Measurements from ENCODE around the gene IQCF6. TPM values are rescaled to one million over a fixed set of nuclear protein-coding genes. Genes with fewer than 3 reads are reported as not detected.

Gene IQCF6
- not detected for total RNA-seq
- not detected for polyA plus RNA-seq

DNA sequence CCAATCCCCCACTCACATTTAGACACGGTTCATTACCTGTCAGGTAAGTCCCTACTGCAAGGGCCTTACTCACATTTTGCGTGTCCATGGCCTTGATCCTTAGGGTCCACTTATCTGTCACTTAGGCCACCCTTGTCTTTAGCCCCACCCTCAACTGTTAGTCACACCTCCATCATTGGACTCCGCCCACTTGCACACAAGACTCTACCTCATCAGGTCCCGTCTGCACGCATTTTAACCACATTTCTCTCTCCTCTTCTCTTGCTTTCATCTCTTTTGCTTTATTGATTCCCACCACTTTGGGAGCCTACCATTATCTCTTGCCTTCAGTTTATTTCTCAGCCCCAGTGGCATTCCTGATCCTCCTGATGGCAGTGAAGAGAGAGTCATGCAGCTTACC is at the start of gene IQCF6:
TSS of gene IQCF6 (minus strand) at position 101 of the 400 bp plus-strand sequence. CDS start at position 88, 13 bp downstream.
- Histone ChIP-seq H3K4me1 (ENCODE audit: control insufficient read depth, insufficient read depth, low read length, poor library complexity, severe bottlenecking) (no peaks in the 10 kb centered on the region), H3K27me3 (ENCODE audit: control insufficient read depth, insufficient read depth, low read length) (peaks cover 11% of the 10 kb centered on the region), H3K9me3 (ENCODE audit: control insufficient read depth in 2 of 2, low read length in 2 of 2) (no peaks in the 10 kb centered on the region), H3K27ac (ENCODE audit: insufficient read depth, low read length, poor library complexity, severe bottlenecking) (no peak within 1 kb of the TSS), H3K36me3 (ENCODE audit: control insufficient read depth, insufficient read depth, low read length) (no peaks in the 10 kb centered on the region), H3K4me3 (ENCODE audit: low read depth, low read length) (no peak within 1 kb of the TSS)
- no peak for ATAC-seq (ENCODE audit: low read depth in 2 of 2)
- Mint-ChIP-seq H3K4me3 (no peak within 1 kb of the TSS), H3K36me3 (no peaks in the 10 kb centered on the region), H3K27me3 (peaks cover 28% of the 10 kb centered on the region), H3K9me3 (peaks cover 0 to 2% (median 0%) of the 10 kb centered on the region in 7 donors), H3K27ac (no peak within 1 kb of the TSS), H3K4me1 (no peaks in the 10 kb centered on the region)
- no peak for DNase-seq

DNA sequence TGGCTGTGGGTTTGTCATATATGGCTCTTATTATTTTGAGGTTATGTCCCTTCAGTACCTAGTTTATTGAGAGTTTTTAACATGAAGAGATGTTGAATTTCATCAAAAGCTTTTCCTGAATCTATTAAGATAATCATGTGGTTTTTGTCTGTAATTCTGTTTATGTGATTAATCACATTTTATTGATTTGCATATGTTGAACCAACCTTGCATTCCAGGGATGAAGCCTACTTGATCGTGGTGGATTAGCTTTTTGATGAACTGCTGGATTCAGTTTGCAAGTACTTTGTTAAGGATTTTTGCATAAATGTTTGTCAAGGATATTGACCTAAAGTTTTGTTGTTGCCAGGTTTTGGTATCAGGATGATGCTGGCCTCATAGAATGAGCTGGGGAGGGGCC is 49.3 kb upstream of the IQCF6 start:
- no peak overlapping the region for H3K4me3 Mint-ChIP-seq
- H3K36me3 Mint-ChIP-seq: no peaks in the 10 kb centered on the region

DNA sequence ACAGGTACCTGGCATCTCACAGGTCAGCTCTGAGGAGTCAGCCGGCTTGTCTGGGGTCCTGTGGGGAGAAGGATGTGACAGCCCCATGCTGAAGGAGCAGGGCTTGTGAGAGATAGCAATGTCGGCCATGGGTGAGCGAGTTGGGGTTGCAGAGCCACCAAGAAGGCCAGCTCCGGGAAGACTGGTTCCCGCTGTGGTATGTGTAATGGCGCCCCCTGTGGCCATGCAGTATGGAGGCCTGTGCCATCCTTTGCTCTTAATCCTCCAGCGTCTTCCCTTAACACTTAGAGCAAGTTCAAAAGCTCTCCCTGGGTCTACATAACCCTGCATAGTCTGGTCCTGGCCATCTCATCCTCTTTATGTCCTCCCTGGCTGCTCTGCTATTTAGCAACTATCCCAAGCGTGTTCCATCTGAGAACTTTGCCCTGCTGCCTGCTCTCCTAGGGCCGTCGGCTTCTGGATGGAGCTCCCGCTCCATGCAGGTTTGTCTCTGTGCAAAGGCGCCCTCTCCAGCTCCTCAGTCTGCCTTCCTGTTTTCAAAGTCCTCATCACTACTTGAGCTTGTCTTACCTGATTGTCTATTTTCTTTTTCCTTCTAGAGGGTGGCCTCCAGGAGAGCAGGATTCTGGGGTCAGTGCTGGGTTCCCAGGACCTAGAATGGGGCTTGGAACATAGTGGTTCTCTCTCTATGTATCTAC is 40.8 kb upstream of the IQCF6 start:
- no peaks in the 10 kb centered on the region for H3K4me1 ChIP-seq (ENCODE audit: control insufficient read depth, insufficient read depth, low read length, poor library complexity, severe bottlenecking)
- H3K36me3 ChIP-seq (ENCODE audit: control insufficient read depth, insufficient read depth, low read length): no peaks in the 10 kb centered on the region
- peaks cover 18% of the 10 kb centered on the region for H3K27me3 ChIP-seq (ENCODE audit: control insufficient read depth, insufficient read depth, low read length)
- Mint-ChIP-seq H3K4me1 (peaks cover 0 to 9% (median under 1%) of the 10 kb centered on the region in 4 donors), H3K27ac (peak overlapping the region in 1 of 3 donors; percentile 34), H3K4me3 (no peak overlapping the region), H3K27me3 (peaks cover 38% of the 10 kb centered on the region), H3K9me3 (peaks cover 0 to 10% (median 3%) of the 10 kb centered on the region in 7 donors), H3K36me3 (no peaks in the 10 kb centered on the region)
- H3K4me3 ChIP-seq (ENCODE audit: low read depth, low read length): no peak overlapping the region
- H3K9me3 ChIP-seq (ENCODE audit: control insufficient read depth in 2 of 2, low read length in 2 of 2): no peaks in the 10 kb centered on the region
- DNase-seq: peak in 1 of 3 donors; percentile 19
- no peak for ATAC-seq (ENCODE audit: low read depth in 2 of 2)
- no peak overlapping the region for H3K27ac ChIP-seq (ENCODE audit: insufficient read depth, low read length, poor library complexity, severe bottlenecking)

More for the DNA sequence above, 49.3 kb upstream of the IQCF6 start:
- Mint-ChIP-seq H3K27me3 (peaks cover 36% of the 10 kb centered on the region), H3K4me1 (peaks cover 0 to 2% (median 0%) of the 10 kb centered on the region in 4 donors), H3K27ac (no peak overlapping the region), H3K9me3 (peaks cover 0 to 18% (median 14%) of the 10 kb centered on the region in 7 donors)
- DNase-seq (no peak), ATAC-seq (ENCODE audit: low read depth in 2 of 2) (no peak)
- H3K27me3 ChIP-seq (ENCODE audit: control insufficient read depth, insufficient read depth, low read length): peaks cover 10% of the 10 kb centered on the region
- no peaks in the 10 kb centered on the region for H3K36me3 ChIP-seq (ENCODE audit: control insufficient read depth, insufficient read depth, low read length)
- no peak overlapping the region for H3K4me3 ChIP-seq (ENCODE audit: low read depth, low read length)
- H3K9me3 ChIP-seq (ENCODE audit: control insufficient read depth in 2 of 2, low read length in 2 of 2): peaks cover 10 to 17% of the 10 kb centered on the region in 2 experiments
- H3K27ac ChIP-seq (ENCODE audit: insufficient read depth, low read length, poor library complexity, severe bottlenecking): no peak overlapping the region
- no peaks in the 10 kb centered on the region for H3K4me1 ChIP-seq (ENCODE audit: control insufficient read depth, insufficient read depth, low read length, poor library complexity, severe bottlenecking)

DNA sequence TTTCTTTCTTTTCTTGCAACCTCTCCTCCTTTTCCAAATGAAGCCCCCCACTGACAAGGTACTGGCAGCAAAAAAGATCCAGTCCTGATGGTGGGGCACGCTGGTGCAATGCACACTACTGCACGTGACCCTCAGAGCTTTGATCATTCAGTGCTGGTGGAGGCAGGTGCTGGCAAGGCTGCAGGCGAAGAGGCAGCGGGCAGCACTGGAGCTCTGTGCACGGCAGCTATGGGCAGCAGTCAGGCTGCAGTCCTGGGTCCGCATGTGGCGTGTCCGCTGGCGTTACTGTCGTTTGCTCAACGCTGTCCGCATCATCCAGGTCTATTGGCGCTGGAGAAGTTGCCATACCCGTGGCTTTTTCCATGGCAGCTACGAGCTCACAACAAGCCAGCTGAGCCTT is 40.1 kb upstream of the IQCF6 start:
- H3K4me3 Mint-ChIP-seq: no peak overlapping the region
- Histone ChIP-seq H3K27ac (ENCODE audit: insufficient read depth, low read length, poor library complexity, severe bottlenecking) (no peak overlapping the region), H3K36me3 (ENCODE audit: control insufficient read depth, insufficient read depth, low read length) (no peaks in the 10 kb centered on the region), H3K9me3 (ENCODE audit: control insufficient read depth in 2 of 2, low read length in 2 of 2) (no peaks in the 10 kb centered on the region), H3K4me3 (ENCODE audit: low read depth, low read length) (no peak overlapping the region), H3K4me1 (ENCODE audit: control insufficient read depth, insufficient read depth, low read length, poor library complexity, severe bottlenecking) (no peaks in the 10 kb centered on the region), H3K27me3 (ENCODE audit: control insufficient read depth, insufficient read depth, low read length) (peaks cover 14% of the 10 kb centered on the region)
- no peak overlapping the region for H3K27ac Mint-ChIP-seq
- H3K36me3 Mint-ChIP-seq: no peaks in the 10 kb centered on the region
- H3K9me3 Mint-ChIP-seq: peaks cover 0 to 9% (median 3%) of the 10 kb centered on the region in 7 donors
- H3K4me1 Mint-ChIP-seq: peaks cover 0 to 9% (median under 1%) of the 10 kb centered on the region in 4 donors
- DNase-seq (no peak), ATAC-seq (ENCODE audit: low read depth in 2 of 2) (no peak)
- H3K27me3 Mint-ChIP-seq: peaks cover 45% of the 10 kb centered on the region

DNA sequence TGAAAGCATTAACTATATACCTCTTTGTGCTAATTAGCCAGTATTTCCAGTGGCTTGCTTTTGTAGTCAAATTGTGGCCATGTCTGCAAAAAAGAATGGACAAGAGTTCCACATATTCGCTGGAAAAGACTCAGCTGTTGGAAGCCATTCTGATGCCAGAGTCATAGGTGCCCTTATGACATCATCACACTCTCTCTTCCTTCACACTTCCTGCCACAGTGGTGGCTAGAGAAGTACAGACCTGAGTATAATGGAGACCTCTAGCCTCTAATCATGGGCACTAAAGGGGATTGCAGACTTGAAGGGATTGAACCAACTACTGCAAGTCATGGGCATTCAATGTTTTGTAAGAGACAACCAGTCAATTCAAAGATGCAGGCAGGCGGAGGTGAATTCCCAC is 38.3 kb upstream of the IQCF6 start:
- H3K9me3 ChIP-seq (ENCODE audit: control insufficient read depth in 2 of 2, low read length in 2 of 2): no peaks in the 10 kb centered on the region
- H3K4me1 Mint-ChIP-seq: peaks cover 0 to 5% (median under 1%) of the 10 kb centered on the region in 4 donors
- H3K4me3 ChIP-seq (ENCODE audit: low read depth, low read length): no peak overlapping the region
- peaks cover 0 to 6% (median 3%) of the 10 kb centered on the region in 7 donors for H3K9me3 Mint-ChIP-seq
- H3K27ac ChIP-seq (ENCODE audit: insufficient read depth, low read length, poor library complexity, severe bottlenecking): no peak overlapping the region
- H3K27me3 ChIP-seq (ENCODE audit: control insufficient read depth, insufficient read depth, low read length): peaks cover 11% of the 10 kb centered on the region
- peaks cover 38% of the 10 kb centered on the region for H3K27me3 Mint-ChIP-seq
- H3K4me1 ChIP-seq (ENCODE audit: control insufficient read depth, insufficient read depth, low read length, poor library complexity, severe bottlenecking): no peaks in the 10 kb centered on the region
- no peaks in the 10 kb centered on the region for H3K36me3 Mint-ChIP-seq
- DNase-seq (no peak), ATAC-seq (ENCODE audit: low read depth in 2 of 2) (no peak)
- no peak overlapping the region for H3K4me3 Mint-ChIP-seq
- no peaks in the 10 kb centered on the region for H3K36me3 ChIP-seq (ENCODE audit: control insufficient read depth, insufficient read depth, low read length)
- no peak overlapping the region for H3K27ac Mint-ChIP-seq

DNA sequence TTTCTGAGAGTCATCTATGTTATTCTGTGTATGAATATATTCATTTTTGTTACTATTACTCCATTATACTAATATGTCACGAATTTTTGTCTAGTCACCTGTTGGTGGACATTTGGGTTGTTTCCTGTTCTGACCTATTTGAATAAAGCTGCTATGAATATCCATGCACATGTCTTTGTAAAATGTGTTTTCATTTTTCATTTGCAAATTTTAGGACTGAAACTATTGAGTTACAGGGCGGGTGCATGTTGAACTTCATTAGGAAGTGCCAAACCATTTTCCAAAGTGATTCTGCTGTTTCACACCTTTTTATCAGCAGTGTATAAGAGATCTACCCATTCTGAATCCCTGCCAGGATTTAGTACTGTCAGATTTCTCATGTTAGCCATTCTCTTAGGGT is 37.7 kb upstream of the IQCF6 start:
- peaks cover 0 to 5% (median under 1%) of the 10 kb centered on the region in 4 donors for H3K4me1 Mint-ChIP-seq

DNA sequence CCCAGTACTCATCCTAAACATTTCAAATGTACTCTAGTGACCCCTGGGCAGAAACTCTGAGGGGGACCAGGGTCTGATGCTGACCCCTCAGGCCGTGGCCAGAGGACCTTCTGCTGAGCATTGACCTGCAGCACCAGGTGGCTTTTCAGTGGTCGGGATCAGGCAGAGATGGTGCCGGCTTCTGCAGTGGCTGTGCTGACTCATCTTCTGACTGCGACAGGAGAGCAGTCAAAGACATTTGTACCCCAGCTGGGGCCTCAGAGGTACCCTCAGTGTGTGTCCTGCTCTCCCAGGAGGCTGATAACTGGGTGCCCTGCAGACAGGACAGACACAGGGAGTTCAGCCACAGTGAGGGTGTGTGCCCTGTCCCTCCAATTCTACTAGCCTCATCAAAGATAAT is 36.6 kb upstream of the IQCF6 start:
- Mint-ChIP-seq H3K36me3 (no peaks in the 10 kb centered on the region), H3K9me3 (peaks cover 0 to 5% (median 0%) of the 10 kb centered on the region in 7 donors), H3K27me3 (peaks cover 34% of the 10 kb centered on the region), H3K4me1 (peaks cover 0 to 1% (median 0%) of the 10 kb centered on the region in 4 donors), H3K4me3 (no peak overlapping the region), H3K27ac (no peak overlapping the region)
- H3K4me3 ChIP-seq (ENCODE audit: low read depth, low read length): no peak overlapping the region
- H3K4me1 ChIP-seq (ENCODE audit: control insufficient read depth, insufficient read depth, low read length, poor library complexity, severe bottlenecking): no peaks in the 10 kb centered on the region
- DNase-seq (no peak), ATAC-seq (ENCODE audit: low read depth in 2 of 2) (no peak)
- no peaks in the 10 kb centered on the region for H3K36me3 ChIP-seq (ENCODE audit: control insufficient read depth, insufficient read depth, low read length)
- no peaks in the 10 kb centered on the region for H3K9me3 ChIP-seq (ENCODE audit: control insufficient read depth in 2 of 2, low read length in 2 of 2)
- peaks cover 4% of the 10 kb centered on the region for H3K27me3 ChIP-seq (ENCODE audit: control insufficient read depth, insufficient read depth, low read length)
- no peak overlapping the region for H3K27ac ChIP-seq (ENCODE audit: insufficient read depth, low read length, poor library complexity, severe bottlenecking)

More for the DNA sequence above, 37.7 kb upstream of the IQCF6 start:
- no peak overlapping the region for H3K27ac ChIP-seq (ENCODE audit: insufficient read depth, low read length, poor library complexity, severe bottlenecking)
- H3K4me3 ChIP-seq (ENCODE audit: low read depth, low read length): no peak overlapping the region
- H3K4me1 ChIP-seq (ENCODE audit: control insufficient read depth, insufficient read depth, low read length, poor library complexity, severe bottlenecking): no peaks in the 10 kb centered on the region
- Mint-ChIP-seq H3K27me3 (peaks cover 32% of the 10 kb centered on the region), H3K36me3 (no peaks in the 10 kb centered on the region), H3K27ac (no peak overlapping the region), H3K9me3 (peaks cover 0 to 5% (median 2%) of the 10 kb centered on the region in 7 donors), H3K4me3 (no peak overlapping the region)
- H3K36me3 ChIP-seq (ENCODE audit: control insufficient read depth, insufficient read depth, low read length): no peaks in the 10 kb centered on the region
- no peaks in the 10 kb centered on the region for H3K9me3 ChIP-seq (ENCODE audit: control insufficient read depth in 2 of 2, low read length in 2 of 2)
- DNase-seq: no peak
- ATAC-seq (ENCODE audit: low read depth in 2 of 2): no peak
- H3K27me3 ChIP-seq (ENCODE audit: control insufficient read depth, insufficient read depth, low read length): peaks cover 6% of the 10 kb centered on the region

DNA sequence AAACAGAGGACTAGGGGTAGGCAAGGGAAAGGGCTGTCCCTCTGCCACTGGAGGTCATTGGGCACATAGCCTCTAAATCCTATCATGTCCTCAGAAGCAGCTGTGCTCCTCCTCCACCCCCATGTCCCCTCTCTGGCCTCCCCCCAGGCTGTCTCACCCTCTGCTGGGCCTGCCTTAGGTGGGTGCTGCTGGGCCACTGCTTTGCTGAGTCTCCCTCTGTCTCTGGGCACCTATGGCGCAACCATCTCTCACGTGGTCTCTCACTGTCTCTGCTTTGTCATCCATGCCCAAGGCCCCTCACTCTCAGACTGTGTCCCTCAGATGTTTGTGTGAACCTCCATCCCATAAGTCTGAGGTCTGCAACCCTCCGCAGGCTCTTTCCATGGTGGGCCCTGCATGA is 35.0 kb upstream of the IQCF6 start:
- peaks cover 4% of the 10 kb centered on the region for H3K27me3 ChIP-seq (ENCODE audit: control insufficient read depth, insufficient read depth, low read length)
- peaks cover 0 to 5% (median 0%) of the 10 kb centered on the region in 7 donors for H3K9me3 Mint-ChIP-seq
- no peak overlapping the region for H3K4me3 Mint-ChIP-seq
- no peak overlapping the region for H3K4me3 ChIP-seq (ENCODE audit: low read depth, low read length)
- DNase-seq (no peak), ATAC-seq (ENCODE audit: low read depth in 2 of 2) (no peak)
- no peaks in the 10 kb centered on the region for H3K4me1 ChIP-seq (ENCODE audit: control insufficient read depth, insufficient read depth, low read length, poor library complexity, severe bottlenecking)
- H3K4me1 Mint-ChIP-seq: no peaks in the 10 kb centered on the region
- H3K27me3 Mint-ChIP-seq: peaks cover 27% of the 10 kb centered on the region
- no peaks in the 10 kb centered on the region for H3K9me3 ChIP-seq (ENCODE audit: control insufficient read depth in 2 of 2, low read length in 2 of 2)
- no peaks in the 10 kb centered on the region for H3K36me3 ChIP-seq (ENCODE audit: control insufficient read depth, insufficient read depth, low read length)
- H3K36me3 Mint-ChIP-seq: no peaks in the 10 kb centered on the region
- no peak overlapping the region for H3K27ac ChIP-seq (ENCODE audit: insufficient read depth, low read length, poor library complexity, severe bottlenecking)
- no peak overlapping the region for H3K27ac Mint-ChIP-seq
